ENCODE results near the gene DACH1.
"Not testable (repeated sequence)": the region's sequence is repeated elsewhere in the genome, so short reads cannot be mapped to it uniquely, and the experiment has no call there.

Gene DACH1

DNA sequence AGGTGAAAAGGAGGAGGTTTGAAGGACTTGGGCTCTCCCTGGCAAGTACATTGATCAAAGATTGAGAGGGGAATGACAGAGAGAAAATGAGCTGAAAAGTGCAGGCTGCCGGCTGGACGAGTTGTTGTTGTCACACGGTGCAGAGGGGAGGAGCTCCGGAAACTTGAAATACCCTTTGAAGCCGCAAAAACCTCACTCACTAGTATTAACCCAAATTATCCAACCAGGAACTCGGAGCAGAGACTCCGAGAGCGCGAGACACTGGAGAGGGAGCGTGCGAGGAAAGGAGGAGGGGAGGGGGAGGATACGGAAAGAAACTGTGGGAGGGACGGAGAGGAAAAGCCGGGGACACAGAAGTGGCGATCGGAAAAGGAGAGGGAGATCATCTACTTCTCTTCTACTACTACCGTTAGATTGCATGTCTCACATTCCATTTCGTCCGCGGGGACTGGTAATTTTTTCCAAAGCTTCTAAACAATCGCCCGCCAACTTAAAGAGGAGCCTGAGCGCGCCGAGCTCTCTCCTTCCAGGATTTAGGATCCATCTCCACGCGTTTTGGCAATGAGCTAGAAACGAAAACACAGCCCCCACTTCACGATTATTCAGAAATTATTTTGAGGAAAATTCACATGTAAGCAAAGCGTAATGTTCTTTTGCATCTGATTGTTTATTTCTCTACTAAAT is at the start of gene DACH1:
DACH1 (minus strand) TSS at position 74 of the 684 bp plus-strand sequence.
- DNase-seq, result peak; percentile 94

DNA sequence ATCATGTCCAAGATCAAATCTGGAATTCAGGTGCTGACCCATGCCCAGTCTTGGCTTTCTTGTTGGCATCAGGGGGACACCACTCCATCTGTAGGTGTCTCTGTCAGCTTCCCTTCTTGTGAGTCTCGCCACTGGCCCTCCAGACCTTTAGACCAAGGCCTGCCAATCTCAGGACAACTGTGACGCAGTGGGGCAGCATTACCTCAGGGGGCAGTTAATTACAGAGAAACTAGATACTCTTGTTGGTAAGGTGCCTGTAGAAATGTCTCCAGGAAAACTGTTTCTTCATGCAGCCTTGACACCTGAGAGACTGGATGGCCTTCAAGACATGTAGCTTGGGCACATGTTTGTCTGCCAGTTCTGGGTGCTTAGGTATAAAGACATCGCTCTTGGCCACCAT is 46.7 kb upstream of the DACH1 start:
- no peak for DNase-seq

DNA sequence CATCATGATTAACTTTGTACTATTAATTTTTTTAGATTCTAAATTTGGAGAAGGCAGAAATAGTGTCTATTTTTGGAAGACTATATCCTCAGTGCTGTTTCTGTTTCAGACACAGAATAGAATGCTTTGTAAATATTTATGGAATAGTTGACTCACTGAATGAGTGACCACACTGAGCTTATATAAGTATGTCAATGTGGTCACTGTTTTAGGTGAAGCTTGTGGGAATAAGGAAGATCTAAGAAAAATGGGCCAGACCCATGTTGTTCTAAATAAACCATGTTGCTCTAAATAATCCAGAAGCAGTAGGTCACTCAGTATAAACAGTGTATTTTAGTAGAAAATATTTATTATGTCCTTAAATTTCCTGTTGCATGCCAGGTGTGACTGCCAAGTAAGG is 45.5 kb upstream of the DACH1 start:
- no peak for DNase-seq

DNA sequence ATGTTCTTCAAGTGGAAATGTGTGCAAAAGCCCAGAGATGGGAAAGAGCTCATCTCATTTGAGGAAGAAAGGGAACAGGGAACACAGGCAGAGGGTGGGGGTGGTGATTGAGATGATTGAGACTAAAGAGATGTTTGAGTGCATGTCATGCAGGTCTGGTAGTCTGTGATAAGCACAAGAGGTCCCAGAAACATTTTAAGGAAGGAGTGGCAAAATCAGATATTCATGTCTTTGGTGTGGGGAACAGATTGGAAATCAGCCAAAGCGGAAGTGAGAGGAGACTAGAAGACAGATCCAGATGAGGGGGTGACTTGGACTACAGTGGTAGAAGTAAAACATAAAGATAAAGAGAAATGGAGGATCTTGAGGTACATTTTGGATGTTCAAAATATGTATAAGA is 39.4 kb upstream of the DACH1 start:
- no peak for DNase-seq

DNA sequence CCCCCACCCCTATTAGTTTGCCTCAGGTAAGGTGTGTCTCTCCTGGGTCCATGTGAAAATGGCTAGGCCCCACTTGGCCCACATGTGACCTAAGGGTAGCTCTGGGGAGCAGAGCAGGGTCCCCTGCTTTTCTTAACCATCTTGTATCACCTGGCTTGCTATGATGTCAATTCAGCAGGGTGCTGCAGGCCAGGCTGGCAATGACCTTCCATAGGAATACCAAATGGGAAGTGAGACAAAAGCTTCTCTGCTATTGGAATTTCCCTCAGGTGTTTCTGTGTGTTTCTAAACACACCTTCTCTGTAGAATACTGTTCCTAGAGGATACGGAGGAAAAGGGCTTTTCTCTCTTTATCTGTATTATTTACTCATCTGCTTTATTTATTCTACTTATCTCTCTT is 35.7 kb upstream of the DACH1 start:
- DNase-seq, result no peak

DNA sequence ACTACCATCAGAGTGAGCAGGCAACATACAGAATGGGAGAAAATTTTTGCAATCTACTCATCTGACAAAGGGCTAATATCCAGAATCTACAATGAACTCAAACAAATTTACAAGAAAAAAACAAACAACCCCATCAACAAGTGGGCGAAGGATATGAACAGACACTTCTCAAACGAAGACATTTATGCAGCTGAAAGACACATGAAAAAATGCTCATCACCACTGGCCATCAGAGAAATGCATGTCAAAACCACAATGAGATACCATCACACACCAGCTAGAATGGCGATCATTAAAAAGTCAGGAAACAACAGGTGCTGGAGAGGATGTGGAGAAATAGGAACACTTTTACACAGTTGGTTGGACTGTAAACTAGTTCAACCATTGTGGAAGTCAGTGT is 26.5 kb upstream of the DACH1 start:
- not testable (repeated sequence) for DNase-seq

DNA sequence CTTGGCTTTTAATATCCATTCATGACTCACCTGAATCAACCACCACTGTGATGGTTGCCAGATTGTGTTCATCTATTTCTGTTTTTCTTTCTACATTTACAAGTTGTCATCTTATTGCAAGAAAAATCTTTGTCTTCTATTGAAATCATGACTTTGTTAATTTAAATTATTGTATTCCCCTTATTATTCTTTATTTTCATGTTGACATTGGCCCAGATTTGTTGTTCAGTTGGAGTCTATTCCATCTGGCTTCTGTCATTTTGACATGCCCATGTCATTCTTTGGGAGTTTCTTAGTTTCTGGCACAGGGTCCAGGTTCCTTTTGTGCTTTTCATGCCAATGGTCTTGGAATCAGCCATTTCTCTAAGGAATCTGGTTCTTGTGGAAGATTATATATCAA is 19.9 kb upstream of the DACH1 start:
- no peak for DNase-seq

DNA sequence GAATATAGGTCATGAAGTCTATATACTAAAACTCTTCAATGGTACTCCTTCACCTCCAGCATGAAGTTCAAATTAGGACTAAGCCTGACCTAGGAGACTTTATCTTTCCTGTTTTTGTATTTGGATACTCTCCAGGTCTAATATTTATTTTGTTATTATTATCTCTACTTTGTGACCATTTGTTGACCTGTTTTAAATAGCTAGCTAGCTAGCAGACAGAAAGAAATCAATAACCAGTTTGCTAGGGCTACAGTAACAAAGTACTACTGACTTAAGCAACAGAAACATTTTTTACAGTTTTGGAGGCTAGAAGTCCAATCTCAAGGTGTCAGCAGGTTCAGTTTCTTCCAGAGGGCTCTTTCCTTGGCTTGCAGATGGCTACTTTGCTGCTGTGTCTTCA is 15.1 kb upstream of the DACH1 start:
- DNase-seq, result no peak

DNA sequence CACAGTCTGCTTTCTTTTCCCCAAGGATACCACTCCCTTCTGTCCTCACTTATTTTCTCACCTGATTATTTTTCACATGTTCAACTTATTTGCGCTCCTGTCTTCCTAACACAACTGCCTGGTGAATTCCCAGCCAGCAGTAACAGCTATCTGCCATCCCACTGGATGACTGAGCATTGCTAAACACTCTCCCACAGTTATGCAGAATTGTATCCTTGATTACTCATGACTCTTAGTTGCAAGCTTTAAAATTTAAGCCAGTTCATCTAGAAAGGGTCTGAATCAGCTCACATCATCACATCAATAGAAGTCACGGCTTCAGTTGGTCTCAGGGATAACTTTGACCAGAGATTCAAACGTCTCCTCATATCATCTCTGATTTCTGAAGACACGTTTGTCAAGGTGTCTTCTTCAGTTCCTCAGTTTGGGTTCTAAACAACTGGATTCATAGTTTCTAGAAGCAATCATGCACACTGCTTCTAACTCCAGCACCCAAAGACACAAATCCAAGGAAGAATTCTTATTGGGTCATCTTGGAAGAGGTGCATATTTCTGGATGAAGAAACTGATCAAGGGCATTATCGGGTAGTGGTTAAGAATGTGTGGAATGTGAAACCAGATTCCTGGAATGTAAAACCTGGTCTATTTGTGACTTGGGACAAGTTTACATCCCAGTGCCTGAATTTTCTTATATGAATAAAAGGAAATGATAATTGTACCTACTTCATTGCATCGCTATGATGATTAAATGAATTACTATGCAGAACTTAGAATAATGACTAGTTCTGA is 13.9 kb upstream of the DACH1 start:
- DNase-seq, result no peak

DNA sequence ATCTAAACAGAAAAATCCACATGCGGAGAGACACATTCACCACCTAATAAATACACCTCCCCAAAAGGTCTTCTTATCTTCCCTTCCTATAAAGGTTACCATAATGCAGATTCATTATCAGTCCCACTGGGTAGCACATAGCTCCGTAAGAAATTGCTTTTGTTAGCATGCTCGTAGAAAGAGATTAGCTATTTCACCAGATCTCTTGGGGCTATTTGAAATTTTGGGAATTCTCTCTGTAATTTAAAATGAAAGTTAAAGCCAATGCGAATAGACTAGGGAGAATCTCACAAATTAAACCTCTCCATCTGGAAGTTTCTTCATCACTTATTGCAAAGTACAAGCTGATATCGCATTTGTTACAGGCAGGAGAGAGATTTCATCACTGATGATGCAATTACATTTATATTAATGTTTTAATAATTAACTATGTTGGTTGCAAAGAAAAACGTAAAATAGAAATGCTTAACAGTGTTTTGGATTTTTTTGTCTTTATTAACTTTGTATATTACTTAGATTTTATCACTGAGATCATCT is 12.9 kb upstream of the DACH1 start:
- DNase-seq, result no peak

DNA sequence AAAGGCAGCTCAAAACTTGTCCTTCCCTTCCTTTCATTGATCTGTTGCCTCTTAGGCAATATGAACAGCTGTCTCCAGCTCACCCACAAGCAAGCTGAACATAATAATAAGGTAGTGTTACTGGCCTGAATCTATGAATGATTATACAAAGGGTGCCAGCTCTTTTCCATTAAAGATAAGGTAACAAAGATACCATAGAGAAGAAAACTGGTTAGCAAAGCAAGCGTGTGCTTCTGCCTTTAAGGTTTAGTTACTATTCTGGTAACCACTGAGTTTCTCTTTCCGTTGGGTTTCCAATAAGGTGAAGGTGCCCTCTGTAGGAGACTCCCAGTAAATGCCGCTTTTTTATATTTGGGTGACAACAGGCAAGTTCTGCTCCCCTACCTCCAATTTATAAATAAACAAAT is 12.1 kb upstream of the DACH1 start:
- DNase-seq, result peak; percentile 82

DNA sequence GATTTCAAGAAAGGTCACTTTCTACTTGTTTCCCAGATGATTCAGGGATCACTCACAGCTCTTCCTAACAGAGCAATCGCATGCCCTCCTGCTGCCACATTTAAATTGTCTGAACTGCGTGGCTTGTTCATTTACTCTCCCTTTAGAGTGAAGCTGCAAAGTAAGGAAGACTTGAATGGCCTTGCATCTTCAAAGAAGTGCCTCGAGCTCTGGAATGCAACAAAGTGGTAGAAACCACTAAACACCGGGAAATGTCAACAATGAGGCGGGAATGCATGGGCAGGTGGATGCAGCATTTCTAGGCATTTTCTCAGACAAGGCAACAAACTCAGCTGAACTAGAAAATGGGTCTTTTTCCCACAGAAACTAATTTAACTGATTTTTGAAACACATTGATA is 10.3 kb upstream of the DACH1 start:
- DNase-seq, result no peak

DNA sequence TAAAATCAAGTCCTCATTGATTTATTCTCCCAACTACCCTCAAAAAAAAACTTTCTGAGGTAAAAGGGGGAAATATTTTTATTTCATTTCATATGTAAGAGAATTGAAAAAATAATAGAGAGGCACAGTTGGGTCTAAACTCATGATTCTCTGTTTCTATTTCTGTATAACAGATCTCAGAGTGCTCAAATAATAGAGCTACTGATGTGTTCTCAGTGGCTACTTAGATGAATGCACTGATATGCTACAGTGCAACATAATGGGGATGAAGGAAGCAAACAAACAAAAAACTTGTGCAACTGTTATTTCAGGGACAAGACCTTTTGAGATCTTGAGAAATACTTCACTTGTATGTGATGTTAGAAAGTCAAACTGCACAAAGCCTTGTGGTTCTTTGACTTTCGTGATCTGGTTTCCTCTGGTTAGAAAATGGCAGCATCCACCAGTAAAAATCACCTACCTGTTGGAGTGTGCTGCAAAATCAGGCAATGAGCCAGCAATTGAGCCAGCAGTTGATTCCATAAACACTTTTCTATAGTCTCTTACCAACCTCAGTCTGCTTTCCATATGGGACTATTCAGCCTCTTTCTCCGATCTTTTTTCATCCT is 9.7 kb upstream of the DACH1 start:
- DNase-seq, result no peak

DNA sequence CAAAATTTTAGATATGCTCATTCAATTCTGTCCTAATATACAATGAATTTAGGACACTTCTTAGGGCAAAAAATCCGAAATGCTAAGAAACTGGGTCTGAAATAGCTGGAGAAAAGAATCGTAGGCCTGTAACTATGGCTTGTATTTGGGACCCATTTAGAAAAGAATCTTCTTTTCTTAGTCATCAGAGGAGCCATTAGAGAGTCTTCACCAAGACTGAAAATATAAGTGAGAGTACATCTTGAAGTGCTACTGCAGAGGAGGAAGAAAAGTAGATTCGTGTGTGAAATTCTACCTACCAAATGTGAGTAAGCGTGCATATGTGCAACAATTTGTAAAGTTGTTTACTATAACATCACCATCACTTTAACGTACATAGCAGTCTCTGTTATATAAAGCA is 8.8 kb upstream of the DACH1 start:
- DNase-seq, result no peak

DNA sequence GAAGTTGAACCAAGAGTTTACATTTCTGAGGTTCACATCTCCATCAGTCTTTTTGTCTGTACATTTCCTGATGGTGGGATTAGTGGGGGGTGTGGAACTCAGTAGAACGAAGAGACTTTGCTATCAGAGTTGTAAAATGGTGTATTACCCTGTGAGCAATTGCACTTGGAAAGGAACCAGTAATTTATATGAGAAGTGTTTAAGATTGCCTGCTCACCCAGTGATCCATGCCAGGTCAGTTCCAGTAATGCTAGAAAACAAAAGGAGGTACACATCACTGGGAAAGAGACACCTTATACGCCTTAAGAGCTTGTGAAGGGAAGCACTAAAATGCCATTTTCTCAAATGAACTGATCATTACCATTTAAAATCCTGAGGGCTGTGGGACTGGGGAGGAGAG is 7.5 kb upstream of the DACH1 start:
- no peak for DNase-seq

DNA sequence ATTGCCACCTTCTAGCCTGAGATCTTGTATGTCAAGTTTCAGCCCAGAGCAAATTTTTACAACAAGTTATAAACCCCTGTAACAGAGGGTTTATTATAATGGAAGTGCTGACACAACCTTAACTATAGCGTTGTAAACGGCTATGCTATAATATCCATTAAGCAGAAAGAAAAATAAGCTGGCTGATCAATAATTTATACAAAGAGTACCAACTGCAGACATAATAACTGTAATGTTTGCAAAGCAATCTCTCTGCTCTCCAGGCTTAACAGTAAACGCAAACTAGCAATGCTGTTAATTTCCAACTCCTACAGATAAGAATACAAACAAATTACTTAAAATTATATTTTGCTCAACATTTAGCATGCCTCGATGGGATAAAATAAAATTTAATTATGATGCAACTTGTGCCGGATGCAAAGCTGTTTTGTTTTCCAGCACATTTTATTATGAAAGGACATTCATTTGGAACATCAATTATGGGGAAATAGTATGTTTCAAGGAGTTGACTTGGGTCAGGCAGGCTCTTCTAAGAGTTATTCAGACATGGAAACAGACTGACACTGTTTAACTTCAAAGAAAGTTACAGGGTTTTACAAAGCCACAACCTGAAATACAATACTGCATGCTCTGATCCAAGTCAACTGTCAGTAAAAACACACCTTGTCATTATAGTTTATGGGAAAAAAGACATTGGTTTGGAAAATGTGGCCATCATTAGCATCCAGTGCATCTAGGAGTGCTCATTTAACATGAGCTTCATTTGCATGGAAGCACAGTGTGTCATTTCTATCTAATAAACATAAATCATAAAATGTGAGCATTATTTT is 6.6 kb upstream of the DACH1 start:
- DNase-seq, result no peak

DNA sequence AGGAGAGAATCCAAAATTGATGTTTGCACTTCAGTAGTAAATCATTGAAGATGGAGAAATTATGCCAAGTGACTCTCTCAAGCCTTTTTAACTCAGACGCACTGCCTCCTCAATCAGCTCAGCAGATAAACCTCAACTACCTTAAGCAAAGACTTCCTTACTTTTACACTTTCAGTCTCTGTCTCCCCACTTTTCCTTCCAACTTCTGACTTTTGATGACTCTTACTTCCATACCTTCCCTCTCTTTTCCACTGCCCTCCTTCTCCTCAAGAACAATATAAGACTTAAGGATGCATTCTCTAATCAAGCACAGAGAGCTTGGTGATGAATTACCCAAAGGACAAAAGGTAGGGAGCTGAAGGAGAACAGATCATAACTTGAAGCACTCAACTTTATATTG is 4.8 kb upstream of the DACH1 start:
- DNase-seq, result no peak

DNA sequence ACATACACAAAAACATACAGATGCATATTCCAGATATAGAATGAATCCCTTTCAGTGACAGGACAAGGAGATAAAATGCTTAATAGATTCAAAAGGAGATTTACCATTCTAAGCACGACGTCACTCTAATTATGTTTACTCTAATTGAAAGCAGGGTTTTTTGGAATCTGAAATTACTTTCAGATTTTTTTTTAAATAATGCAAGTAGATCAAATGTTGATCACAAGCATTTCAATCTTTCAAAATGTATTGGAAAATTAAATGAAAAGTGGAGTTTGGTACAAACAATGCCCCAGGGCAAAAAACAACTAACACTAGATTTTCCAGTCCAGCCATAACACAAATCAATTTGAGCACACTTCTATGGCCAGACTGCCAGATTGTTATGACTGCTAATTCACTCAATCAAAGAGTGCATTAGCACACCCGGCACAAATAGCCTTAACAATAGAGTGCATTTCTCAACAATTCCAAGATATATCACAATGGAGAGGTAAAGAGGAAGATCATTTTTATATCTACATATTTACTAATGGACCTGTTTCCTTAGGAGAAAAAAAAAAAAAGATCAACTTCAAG is 4.3 kb upstream of the DACH1 start:
- no peak for DNase-seq

DNA sequence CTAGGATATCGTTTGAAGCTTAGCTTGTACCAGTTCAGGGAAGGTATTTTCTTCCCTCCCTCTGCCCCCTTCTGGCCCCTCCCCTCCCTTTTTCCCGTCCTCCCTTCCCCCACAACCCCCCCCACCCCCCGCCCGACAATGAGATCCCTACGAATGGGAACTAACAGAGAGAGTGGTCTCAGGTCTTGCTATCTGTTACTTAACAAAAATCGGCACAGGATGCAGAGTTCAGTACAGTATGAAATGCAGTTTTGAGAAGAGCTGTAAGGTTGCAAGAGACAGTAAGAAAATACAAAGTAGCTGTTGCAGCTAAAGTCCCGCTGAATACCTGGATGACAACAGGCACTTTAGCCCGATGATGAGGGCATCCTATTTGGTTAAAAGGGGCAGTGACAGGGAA is 3.1 kb upstream of the DACH1 start:
- no peak for DNase-seq

DNA sequence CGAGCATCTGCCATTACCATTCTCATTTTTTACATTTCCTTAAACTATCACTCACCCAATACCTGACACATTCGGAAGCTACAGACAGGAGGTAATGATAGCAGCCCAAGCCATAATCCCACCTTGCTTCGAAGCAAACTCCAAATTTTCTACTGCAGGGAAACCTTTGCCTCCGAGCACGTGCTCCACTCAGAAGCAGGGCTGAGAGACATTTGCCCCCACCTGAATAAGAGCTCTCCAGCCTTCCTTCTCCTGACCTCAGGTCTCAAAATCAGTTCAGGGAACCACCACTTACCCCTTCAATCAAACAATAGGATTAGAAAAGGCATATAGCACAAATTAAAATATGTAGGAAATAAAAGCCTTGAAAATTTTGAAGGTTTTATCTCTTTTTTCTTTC is 2.3 kb upstream of the DACH1 start:
- no peak for DNase-seq

DNA sequence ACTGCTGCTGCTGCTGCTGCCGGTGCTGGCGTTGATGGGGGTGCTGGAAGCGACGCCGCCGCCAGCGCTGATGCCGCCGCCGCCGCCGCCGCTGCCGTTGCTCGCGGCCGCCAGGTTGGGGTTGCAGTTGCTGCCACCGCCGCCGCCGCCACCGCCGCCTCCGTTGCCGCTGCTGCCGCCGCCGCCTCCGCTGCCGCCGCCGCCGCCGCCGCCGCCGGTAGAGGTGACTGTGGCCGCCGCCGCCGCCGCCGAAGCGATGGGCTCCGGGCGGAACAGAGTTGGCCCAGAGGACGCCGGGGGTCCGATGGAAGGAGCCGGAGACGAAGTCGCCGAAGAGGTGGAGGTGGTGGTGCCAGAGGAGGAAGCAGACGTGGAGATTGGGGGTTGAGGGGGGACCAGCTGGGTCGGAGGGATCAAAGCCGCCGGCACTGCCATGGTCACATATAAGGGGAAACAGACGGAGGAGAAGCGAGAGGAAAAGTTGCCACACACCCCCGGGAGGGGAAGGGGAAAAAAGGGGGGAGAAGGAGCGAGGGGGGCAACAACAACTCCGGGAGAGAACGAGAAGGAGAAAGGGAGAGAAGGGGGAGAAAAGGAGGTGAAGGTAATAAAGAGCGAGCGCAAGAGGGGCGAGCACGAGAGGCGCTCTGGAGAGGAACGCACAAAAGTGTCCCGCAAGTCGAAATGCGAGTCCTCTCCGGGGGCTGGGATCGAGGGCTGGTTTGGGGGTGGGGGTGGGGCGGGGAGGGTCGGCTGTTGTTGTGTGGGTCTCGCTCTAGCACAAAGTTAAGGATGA is 471 bp downstream of the DACH1 start:
- DNase-seq, result no peak

DNA sequence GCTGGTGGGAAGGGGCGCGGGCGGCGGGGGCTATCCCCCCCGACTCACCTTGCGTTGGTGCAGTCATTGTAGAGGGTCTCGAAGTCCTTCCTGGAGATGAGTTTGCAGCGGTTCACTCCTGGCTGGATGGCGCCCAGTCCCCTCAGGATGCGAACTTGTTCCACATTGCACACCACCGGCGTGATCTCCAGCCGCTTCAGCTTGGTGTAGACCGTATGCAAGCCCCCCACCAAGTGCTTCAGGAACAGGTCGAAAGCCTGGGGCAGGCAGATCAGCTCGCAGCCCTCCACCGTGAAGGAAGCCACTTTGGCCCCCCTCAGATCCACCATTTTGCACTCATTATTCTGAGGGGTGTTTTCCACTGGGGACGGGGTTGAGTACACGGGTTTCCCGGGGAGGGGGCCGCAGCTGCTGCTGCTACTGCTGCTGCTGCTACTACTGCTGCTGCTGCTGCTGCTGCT is 1.1 kb downstream of the DACH1 start:
- DNase-seq, result no peak
